Activated CD4-positive, alpha-beta T cell treated with anti-CD3 and anti-CD28 coated beads for 4 hours (primary cell): ENCODE data around the gene TK2.
"Not testable (repeated sequence)": the region's sequence is repeated elsewhere in the genome, so short reads cannot be mapped to it uniquely, and the experiment has no call there.

ENCODE experiments used
- DNase-seq, 2 donors: peaks; one replicate each; pipeline ENCODE4 v3.0.0-alpha.2; 2020

Gene TK2

GRCh38 chr16:66517586-66518263, 32.2 kb downstream of the TK2 start:
- DNase-seq, result no peak

GRCh38 chr16:66516808-66517585, 32.9 kb downstream of the TK2 start:
- DNase-seq, result peak; percentile 70 to 71

GRCh38 chr16:66516509-66516807, 33.5 kb downstream of the TK2 start:
- no peak for DNase-seq

DNA sequence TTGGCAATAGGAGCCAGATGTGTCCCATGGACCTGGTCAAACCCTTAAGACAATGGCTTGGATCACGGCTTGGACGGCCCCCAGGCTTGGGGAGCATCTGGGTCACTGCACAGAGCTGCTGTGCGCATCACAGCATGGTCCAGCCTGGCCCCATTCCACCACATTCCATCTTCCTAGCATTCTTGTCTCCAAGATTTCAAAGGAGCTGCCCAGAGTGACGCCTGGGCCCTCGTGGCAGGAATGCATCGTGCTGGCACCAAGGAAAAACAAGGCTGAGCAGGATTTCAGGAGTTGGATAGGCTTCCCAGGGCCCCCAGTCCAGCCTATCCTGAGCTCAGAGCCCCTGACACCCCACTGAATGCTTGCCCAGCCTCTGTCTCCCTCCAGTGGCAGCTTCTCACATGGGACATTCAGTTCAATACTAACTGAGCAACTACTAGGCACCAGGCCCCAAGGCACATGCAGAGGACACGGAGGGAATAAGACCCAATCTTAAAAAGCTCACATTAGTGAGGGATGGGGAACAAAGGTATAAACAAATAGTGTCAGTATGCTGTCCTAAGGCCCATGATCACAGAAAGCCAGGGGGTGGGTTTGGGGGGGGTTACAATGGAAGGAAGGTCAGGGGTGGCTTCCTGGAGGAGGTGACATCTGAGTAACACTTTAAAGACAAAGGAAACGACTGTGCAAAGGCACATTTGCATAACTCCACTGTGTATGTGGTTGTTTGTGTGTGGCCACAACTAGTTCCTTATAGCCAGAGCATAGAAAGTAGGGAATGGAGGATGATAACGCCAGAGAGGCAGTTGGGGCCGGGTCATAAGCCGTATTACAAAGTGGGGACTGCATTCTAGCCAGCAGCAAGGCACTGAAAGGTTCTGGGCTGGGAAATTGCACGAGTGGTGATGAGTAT, 34.1 kb downstream of the TK2 start:
- DNase-seq, result no peak

DNA sequence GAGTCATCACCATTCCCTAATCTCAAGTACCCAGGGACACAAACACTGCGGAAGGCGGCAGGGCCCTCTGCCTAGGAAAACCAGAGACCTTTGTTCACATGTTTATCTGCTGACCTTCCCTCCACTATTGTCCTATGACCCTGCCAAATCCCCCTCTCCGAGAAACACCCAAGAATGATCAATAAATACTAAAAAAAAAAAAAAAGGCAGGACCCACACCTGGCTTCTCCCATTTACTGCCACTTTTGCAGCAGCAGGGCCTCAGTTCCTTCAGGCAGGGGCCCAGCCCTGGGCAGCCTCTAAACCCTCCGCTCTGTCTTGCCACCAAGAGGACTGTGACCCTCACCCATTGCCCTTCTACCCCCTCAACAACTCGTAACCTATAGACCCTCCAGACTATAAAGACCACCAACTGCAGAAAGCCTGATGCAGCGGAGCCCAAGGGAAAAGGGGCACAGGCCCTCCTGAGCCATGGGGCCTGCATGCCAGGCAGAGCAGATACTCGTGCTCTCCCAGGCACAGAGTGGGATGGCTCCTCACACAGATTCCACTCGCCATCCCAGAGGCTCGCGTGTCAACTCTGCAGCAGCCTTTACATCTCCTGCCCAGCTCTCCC, 34.8 kb downstream of the TK2 start:
- not testable (repeated sequence) for DNase-seq

- not testable (repeated sequence) for DNase-seq
Measured at GRCh38 chr16:66514391-66514790, 35.5 kb downstream of the TK2 start.

DNA sequence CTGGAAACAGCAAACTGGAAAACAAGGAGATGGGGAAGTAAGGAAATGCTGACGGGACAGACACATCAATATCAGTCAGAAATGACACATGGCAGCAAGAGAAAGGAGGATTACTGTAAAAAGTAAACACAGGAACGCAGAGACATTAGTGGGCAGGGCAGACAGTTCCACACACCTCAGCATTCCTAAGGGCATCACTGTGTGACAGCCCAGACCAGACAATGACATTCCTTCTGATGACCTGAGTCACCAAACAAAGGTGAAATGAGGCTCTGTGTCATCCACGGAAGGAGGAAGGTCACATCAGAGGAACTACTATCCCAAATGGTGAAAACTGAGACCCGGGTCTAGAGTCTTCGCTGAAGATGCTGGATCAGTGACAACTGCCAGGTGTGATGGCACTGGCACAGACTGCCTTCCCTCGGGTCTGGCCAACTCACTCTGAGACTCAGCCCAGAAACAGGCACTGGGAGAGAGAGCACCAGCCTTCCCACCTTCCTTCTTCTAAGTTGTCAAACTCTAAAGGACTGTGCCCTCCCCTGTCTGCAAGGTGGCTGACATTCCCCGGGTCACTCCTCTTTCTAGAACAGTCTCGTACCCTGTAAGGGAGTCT, 36.7 kb downstream of the TK2 start:
- no peak for DNase-seq

- DNase-seq, result no peak
Measured at GRCh38 chr16:66512272-66513110, 37.4 kb downstream of the TK2 start.

DNA sequence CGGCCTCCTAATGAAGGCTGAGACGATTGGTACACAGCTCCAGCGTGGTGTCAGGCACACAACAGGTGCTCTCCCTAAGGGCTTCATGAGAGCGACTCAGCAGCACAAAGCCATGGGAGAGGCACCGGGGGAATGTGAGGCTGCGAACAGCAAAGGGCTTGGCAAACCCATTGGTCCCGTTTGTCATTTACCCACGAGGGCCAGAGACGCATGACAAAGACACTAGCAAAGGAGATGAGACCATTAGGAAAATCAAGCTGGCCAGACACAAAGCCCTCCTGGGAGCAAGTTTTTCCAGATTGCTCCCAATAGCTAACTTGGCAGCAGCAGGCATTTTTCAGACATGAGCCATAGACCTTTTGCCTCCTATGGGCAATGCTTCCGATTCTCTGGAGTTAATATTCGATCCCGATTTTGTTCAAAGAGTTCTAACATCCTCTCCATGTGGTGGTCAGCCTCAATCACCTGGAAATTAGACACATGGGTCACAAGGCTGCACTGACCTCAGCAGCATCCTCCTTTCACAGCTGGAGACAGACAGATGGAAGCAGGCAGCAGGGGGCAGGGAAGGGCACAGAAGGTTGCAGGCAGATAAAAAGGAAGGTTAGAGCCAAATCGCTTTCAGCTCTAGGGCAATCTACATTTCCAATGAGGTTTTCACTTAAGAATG, 38.2 kb downstream of the TK2 start:
- DNase-seq, result no peak

DNA sequence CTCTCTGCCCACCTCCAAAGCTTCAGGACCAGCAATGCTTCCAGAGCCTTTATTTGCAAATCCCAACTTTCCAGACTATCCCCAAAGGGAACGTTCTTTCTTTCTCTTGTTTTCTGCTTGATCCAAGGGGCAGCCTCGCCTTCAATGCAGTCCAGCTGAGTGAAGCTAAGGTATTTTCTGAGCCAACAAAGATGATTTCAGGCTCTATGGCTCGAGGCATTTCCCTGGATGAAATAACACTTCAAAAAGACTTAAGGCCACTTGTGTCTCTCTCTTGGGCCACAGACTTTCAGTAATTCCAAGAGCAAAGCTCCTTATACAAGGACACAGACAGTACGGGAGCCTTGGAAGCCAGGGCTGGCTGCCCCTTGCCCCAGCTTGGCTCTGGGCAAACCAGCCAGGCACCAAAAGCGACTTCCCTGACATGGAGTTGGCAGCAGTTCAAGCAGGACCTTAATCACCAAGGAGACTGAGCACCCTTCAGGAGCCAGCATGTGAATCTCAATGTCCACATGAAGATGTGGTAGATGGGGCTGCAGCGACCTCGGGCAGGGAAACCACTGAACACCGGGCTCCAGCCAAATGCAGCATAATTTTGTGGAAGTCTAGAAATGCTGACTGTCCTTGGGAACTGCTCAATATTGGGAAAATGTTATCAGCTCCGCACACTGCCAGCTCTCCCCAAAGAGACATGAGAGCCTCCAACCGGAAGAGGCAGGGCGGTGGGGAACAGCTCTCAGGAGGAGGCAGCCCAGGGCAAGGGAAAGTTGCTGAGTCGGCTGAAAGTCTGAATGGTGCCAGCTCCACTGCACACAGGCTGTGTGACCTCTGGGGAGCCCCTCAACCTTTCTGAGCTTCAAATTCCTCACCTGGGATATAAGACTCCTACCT, 39.0 kb downstream of the TK2 start:
- DNase-seq, result no peak

DNA sequence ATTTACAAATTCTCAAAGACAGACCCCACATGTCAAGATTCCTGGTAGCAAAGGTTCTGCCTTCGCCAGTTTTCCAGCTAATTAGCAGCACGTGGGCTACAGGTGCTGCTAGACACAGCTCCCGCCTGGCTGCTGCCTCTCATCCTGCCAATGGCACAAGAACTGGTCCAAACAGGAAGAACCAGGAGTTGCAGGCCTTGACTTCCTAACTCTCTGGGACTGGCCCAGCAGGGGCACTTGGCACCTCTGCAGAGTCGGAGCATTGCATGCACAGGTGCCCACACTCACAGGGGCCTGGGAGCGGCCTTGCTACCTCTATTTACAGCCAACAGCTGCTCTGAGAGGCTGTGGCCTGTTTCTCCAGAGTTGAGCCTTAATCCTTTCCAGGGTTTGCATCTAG, 39.6 kb downstream of the TK2 start:
- no peak for DNase-seq

- no peak for DNase-seq
Measured at GRCh38 chr16:66509576-66509975, 40.3 kb downstream of the TK2 start.

- DNase-seq, result no peak
Measured at GRCh38 chr16:66508914-66509496, 40.9 kb downstream of the TK2 start.

- DNase-seq, result no peak
Measured at GRCh38 chr16:66508248-66508913, 41.5 kb downstream of the TK2 start.

GRCh38 chr16:66507731-66508239, 42.1 kb downstream of the TK2 start:
- DNase-seq, result no peak

- DNase-seq, result no peak
Measured at GRCh38 chr16:66503612-66504011, 46.3 kb downstream of the TK2 start.

- DNase-seq, result no peak
Measured at GRCh38 chr16:66503030-66503429, 46.9 kb downstream of the TK2 start.

- no peak for DNase-seq
Measured at GRCh38 chr16:66502020-66502913, 47.7 kb downstream of the TK2 start.
